G401.6 (cell line): Measurements from ENCODE around the gene MS4A6E.
"Not testable (repeated sequence)": the region's sequence is repeated elsewhere in the genome, so short reads cannot be mapped to it uniquely, and the experiment has no call there.

Source experiments
- FAIRE-seq: peaks from 2 replicates; lab custom pipeline; 2012; peaks lifted over from hg19 to GRCh38; lab: Jason Lieb, UNC

MS4A6E gene

DNA sequence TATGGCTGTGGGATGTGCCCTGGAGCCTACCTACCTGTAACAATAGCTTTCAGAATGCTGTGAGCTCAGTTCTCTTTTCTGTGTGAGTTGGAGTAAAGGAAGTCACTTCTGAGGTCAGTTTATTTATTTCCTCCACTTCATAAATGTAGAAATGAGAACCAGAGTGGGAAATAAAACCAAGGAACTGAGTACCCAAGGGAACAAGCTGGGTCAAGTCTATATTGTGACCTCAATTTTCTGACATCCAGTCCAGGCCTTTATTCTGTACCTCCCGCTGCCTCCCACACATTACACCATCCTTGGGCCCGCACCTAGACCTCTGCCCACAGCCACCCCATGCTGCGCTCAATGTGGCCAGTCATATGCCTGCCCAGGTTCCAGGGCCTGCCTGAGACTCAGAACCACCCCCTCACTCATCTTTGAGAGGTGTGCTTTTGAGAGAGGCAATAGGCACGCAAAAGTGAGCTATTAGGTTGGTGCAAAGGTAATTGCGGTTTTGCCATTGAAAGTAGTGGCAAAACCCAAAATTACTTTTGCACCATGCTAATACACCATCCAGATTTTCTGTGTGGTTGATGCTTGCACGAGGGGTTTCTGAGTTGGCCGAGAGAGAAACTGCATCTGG, 9.8 kb downstream of the MS4A6E start:
- no peak for FAIRE-seq

DNA sequence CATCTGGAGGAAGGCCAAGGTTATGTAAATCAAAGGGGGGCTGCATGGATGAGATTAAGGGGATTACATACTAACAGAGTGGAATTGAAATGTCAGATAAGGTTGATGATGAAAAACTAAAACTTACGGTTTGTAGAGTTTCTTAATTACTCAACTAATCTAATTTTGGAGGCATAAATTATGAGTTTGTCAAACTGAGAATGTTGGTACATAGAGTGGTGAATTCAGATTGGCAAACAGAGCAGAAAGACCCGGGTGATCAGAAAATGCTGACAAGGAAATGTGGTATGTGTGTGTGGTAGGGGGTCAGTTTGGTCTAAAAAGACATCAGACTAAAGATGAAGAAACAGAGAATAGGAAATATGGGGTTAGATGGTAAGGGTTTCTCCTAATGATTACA, 11.0 kb downstream of the MS4A6E start:
- no peak for FAIRE-seq

DNA sequence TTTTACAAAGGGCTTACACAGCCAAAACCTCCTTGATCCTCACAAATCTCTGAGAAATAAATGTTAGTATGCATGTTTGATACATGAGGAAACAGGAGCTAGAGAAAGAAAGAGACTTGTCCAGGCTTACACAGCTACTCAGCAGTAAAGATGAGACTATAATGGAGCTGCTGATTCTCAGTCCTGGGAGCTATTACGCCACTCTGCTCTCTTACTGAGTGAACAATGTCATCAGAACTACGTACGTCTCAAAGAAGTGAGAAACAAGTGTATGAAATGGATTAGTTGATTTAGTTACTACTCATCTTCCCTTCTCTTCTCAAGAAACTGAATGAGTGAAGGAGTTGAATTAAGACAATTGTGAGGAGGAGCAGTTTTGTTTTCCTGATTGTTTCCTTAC, 12.3 kb downstream of the MS4A6E start:
- FAIRE-seq = no peak

DNA sequence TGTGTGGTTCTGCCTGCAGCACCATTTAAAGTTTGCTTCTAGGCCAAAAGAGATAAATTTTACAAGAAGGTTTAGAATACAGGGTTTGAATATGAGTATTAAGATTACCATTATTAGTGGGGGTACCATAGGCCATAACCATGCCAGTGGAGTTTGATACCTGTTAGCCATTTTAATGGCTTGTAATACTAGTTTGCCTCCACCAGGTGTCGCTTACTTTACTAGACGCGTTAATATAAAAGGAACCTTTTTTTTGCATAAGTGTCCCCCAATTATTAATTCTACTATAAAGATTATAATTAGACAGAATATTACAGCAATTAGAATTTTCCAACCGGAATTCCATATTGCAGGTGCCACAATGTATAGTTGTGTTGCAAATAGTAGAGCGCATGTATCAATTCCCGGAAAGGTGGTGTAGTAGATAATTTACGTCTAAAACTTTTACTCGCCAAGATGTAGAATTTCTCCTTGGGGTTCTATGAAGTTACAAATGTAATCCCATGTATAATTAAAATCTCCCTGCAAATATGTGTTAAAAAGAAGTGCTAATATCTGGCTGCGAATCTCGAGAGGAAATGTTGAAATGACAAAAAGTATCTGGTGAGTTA, 16.1 kb downstream of the MS4A6E start:
- FAIRE-seq = peak; percentile 67

- FAIRE-seq = no peak
Observed at GRCh38 chr11:60344146-60344545, 17.1 kb downstream of the MS4A6E start.

DNA sequence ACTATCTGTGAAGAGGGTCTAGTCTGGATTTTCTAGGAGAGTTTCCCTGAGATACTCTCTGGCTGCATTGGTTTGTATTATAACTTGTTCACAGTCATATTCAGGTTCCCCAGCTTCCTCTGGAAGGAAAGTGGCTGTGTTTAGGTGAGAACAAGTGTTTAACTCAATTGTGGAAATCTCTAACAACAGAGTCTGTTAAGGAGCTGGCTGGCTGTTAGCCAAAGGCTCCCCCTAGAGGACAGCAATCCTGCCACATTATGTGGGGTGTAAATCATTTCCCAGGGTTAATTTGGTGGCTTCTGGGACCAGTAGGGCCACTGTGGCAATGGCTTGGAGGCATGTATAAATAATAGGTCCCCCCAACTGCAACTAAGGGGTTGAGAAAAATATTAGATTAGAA, 18.4 kb downstream of the MS4A6E start:
- no peak for FAIRE-seq

DNA sequence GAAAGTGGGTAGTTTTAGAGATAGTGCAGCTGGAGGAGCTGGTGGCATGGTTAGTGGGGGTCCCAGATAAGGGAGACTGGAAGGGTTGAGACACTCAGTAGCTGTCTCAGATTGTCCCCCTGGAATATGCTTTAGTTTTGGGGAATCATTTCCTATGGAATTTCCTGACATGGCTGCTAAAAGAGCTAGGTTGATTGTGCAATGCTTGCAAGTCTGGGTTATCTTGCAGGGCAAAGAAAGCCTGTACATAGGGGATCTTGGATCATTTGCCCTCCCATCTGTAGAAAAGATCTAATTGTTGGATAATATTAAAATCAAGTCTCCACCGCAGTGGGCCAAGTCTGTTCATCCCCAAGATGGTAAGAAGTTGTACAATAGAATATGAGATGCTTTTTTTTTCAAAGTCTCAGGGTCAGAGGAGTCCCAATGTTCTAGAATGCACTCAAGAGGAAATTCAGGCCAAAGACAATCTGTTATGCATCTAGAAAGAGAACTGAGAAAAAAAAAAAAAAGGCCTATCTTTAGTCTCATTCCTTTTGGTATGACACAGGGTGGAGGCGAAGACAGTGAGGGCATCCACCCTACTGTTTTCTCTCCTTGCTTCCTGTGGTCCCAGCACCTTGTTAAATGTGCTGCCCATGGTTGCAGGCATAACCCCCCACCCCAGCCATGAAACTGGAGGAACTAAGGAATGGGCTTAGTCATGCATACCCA, 20.2 kb downstream of the MS4A6E start:
- FAIRE-seq = no peak

DNA sequence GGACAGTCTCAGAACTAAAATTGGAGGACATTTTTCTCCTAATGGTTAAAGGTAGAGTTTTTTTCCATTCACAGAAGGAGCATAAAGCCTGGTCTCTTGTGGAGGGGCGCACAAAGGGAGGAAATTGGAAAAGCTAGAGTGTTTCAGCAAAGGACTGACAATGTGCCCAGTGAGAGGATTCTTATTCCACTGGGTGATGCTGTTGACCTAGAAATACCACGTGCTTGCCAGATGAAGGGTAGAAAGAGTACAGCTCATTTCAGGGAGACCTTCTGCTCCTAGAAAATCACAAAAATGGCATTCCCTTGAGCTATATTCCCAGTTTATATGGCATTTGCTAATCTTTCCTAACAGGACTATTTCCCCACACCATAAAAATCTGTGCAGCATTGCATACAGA, 21.1 kb downstream of the MS4A6E start:
- no peak for FAIRE-seq

GRCh38 chr11:60349990-60350389, 22.9 kb downstream of the MS4A6E start:
- FAIRE-seq = no peak

DNA sequence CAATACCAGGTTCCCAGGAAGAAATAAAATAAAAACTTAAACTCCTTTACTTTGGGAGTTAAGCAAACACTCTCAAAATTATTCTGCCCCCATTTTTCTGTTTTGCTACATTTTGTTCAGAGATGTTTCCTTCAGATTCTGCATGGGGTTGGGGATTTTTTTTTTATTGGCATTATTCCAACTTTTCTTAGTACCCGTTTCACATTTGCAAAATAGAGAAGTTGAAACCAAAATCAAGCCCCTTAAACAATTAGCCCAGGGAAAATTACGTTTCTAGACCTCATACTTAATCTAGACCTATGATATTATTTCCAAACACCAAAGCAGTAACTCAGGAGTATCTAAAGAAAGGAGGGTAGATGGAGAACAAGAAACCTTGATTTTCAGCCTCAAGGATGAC, 30.7 kb downstream of the MS4A6E start:
- FAIRE-seq = no peak

GRCh38 chr11:60360621-60361020, 33.6 kb downstream of the MS4A6E start:
- FAIRE-seq = no peak

DNA sequence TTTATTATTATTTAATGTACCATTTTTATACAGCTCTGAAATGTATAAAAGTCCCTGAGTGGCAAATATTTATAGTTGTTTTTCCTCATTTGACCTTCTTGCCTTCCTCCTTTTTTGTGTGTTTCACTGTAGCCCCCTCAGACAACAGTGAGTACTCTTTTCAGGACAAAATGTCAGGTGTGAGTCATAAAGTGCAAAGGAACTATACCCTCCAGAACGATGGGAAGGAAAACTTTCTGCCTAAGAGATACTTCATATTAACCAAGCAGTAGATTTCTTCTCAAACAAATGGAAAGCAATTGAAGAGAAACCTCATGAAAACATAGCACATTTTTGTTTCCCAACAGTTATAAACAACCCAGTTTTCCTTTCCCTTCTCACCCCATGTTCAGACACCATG, 35.2 kb downstream of the MS4A6E start:
- FAIRE-seq = no peak

GRCh38 chr11:60363542-60364470, 36.8 kb downstream of the MS4A6E start:
- peak; percentile 60 for FAIRE-seq

DNA sequence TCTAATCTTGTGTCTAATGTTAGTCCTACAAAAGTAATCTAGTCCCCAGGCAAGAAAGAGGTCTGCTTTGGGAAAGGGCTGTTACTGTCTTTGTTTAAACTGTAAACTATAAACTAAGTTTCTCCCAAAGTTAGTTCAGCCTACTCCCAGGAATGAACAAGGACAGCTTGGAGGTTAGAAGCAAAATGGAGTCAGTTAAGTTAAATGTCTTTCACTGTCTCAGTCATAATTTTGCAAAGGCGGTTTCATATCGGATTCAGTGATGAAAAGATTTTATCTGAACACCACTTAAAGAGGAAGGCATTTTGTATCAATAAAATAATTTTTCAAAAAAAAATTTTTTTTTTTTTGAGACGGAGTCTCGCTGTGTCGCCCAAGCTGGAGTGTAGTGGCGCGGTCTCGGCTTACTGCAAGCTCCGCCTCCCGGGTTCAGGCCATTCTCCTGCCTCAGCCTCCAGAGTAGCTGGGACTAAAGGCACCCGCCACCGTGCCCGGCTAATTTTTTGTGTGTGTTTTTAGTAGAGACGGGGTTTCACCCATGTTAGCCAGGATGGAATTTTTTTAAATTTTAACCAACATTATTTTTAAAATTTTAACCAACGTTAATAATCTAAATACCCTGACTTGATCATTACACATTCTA, 39.3 kb downstream of the MS4A6E start:
- not testable (repeated sequence) for FAIRE-seq

DNA sequence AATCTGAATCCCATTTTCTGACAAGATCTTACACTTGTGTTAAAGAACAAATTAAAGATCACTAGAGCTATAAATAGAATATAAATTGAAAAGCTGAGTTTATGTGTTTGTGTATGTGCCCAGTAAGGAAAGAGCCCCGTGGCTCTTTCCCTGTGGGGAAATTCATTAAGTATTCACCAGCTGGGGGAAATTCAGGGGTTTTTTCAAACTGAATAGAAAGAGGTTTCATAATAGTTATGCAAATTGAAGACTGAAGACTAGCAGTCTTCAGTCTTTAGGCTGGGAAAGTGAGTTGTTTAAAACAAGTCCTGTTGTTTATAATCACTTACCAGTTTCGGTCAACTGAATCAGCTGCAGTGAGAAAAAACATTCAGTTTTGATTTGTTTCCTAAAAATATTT, 40.0 kb downstream of the MS4A6E start:
- no peak for FAIRE-seq

DNA sequence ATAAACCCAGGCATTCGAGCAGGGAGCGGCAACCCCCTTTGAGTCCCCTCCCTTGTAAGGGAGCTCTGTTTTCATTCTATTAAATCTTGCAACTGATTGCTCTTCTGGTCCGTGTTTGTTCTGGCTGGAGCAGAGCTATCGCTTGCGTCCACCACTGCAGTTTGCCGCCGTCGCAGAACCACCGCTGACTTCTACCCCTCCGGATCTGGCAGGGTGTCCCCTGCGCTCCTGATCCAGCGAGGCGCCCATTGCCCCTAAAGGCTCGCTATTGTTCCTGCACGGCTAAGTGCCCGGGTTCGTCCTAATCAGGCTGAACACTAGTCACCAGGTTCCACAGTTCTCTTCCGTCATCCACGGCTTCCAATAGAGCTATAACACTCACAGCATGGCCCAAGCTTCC, 40.8 kb downstream of the MS4A6E start:
- no peak for FAIRE-seq

- FAIRE-seq = no peak
Observed at GRCh38 chr11:60370252-60370810, 43.3 kb downstream of the MS4A6E start.

DNA sequence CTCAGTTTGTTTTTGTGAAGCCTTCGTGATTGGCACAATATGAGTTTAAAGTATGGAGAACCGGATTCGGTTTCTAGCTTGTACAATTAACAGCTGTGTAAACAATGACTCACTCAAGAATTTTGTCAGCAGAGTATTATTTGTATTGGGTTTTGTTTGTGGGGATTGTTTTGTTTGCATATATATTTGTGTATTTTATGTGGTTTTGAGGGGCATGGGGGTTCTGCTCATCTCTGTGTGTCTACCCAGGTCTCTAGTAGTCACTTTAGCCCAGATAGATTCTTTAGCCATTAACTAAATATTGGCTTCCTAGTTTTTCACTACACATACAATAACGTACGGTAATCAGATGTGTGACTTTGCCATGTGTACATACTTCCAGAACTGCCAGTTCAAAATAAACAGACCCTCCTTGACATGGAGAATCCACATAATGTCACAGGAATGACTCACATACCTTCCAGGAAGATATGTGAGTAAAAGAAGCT, 43.8 kb downstream of the MS4A6E start:
- FAIRE-seq = no peak

DNA sequence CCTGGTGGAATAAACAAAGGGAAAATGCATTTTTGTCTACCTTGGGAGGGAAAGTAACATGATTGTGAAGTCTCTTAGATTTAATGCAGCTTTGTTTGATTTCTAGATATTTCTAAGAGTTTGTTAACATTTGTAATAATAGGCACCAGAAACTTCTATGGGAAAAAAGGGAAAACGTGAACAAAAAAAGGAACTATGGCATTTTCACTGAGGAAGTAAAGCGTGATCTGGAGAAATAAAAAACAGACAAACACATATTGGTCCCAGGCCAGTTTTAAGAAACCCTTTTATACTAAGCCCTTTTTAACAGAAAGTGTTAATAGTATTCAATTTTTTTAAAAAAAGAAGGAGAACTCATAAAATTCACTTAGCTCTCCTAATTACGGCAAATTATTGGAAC, 44.3 kb downstream of the MS4A6E start:
- FAIRE-seq = no peak

DNA sequence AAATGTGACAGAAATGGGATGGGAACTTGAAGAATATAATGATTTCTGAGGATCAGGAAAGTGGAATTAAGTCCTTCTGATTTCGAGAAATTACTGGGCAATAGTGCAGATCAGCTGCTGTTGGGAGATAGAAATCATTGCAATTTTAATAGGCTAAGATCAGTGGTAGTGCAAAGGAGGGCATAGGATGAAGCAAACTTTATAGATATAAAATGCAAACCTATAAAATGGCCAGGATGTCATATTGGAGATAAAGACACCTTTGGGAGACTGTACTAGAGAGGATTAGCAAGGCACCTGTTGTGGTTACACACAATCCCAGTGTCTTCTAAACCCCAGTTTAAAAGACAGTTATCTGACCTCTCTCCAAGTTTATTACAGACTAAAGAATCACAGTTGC, 44.8 kb downstream of the MS4A6E start:
- FAIRE-seq = no peak

DNA sequence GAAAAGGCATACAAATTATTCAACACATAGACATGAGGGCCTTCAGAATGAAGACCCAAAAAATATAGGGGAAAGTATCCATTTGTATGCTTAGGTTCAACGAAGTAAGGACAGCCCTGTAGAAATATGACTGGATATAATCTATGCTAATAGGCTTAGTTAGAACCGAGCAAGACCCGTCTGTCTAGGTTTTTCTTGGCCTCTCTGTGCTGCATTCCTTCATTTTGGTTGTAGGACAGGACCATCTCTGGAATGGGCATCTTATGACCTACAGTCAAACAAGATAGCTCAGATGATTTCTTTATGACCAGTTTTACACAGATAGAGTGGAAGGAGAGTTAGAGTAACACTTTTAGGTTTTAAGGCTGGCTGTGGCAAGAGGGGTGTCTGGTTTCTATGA, 45.7 kb downstream of the MS4A6E start:
- FAIRE-seq = no peak

GRCh38 chr11:60375316-60375715, 48.3 kb downstream of the MS4A6E start:
- FAIRE-seq = no peak
